IMR-90 (cell line): Measurements from ENCODE around the gene PRKCB.

Experiments used
- CEBPB ChIP-seq: IDR thresholded peaks from 2 replicates; pipeline ENCODE4 v1.6.1; 2012; ENCODE audit warnings: low read depth, low read length, improper control_type of control experiment
- CHD1 ChIP-seq: IDR thresholded peaks from 2 replicates; pipeline ENCODE4 v1.6.1; 2012; ENCODE audit warnings: low read depth, low read length, improper control_type of control experiment
- MAFK ChIP-seq: IDR thresholded peaks from 2 replicates; pipeline ENCODE4 v1.6.1; 2012; ENCODE audit warnings: low read depth, low read length, improper control_type of control experiment
- MXI1 ChIP-seq: IDR thresholded peaks from 2 replicates; pipeline ENCODE4 v1.6.1; 2012; ENCODE audit warnings: low read depth, mild to moderate bottlenecking, low read length, moderate library complexity, borderline replicate concordance
- POLR2A ChIP-seq: IDR thresholded peaks from 2 replicates; pipeline ENCODE4 v1.6.1; 2012; ENCODE audit warnings: mild to moderate bottlenecking, low read depth, low read length
- RAD21 ChIP-seq: IDR thresholded peaks from 2 replicates; pipeline ENCODE4 v1.6.1; 2012; ENCODE audit warnings: low read length, improper control_type of control experiment
- TF ChIP-seq, protein P1 (sequence below): conservative IDR thresholded peaks from 2 replicates; pipeline ENCODE4 v1.5.1; 2012; ENCODE audit warnings: mild to moderate bottlenecking, low read depth, low read length, improper control_type of control experiment
- TF ChIP-seq, protein P2 (sequence below): fragments of 150-350 bp; IDR thresholded peaks from 2 replicates; pipeline ENCODE4 v1.6.1; 2016; ENCODE audit warnings: low read depth, mild to moderate bottlenecking, low read length, moderate library complexity, borderline replicate concordance
- TF ChIP-seq, protein P3 (sequence below): fragments of 150-350 bp; IDR thresholded peaks from 2 replicates; pipeline ENCODE4 v1.6.1; 2017; ENCODE audit warnings: mild to moderate bottlenecking, antibody characterized with exemption, low read length, low read depth

DNA sequence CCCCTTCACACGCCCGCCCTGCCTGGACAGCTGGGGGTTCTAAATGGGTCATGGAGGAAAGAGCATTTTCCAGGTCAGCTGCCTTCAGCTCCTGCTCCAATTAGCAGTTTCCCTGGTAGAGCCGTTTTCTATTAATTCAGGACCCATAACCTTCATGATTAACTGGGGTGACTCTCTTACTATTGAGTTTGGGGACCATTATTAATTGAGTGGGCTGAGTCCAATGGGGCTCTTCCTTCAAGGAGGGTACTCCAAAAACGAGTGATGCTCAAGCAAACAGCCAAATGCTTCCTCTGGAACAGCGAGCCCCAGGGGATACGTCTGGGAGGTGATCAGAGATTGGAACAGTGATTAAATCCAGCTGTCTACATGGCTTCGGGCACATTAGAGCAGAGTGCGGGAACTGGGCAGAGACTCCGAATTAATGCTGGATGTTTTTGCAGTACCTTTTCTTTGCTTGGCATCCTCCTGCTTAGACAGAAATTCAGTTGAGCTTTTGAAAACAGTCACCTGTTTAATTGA, 352.3 kb downstream of the PRKCB start:
- TF ChIP-seq, protein P1, sequence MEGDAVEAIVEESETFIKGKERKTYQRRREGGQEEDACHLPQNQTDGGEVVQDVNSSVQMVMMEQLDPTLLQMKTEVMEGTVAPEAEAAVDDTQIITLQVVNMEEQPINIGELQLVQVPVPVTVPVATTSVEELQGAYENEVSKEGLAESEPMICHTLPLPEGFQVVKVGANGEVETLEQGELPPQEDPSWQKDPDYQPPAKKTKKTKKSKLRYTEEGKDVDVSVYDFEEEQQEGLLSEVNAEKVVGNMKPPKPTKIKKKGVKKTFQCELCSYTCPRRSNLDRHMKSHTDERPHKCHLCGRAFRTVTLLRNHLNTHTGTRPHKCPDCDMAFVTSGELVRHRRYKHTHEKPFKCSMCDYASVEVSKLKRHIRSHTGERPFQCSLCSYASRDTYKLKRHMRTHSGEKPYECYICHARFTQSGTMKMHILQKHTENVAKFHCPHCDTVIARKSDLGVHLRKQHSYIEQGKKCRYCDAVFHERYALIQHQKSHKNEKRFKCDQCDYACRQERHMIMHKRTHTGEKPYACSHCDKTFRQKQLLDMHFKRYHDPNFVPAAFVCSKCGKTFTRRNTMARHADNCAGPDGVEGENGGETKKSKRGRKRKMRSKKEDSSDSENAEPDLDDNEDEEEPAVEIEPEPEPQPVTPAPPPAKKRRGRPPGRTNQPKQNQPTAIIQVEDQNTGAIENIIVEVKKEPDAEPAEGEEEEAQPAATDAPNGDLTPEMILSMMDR = no peak
- TF ChIP-seq RAD21 (no peak), POLR2A (no peak), MAFK (no peak), CHD1 (no peak), CEBPB (no peak), MXI1 (no peak)
- TF ChIP-seq, protein P2, sequence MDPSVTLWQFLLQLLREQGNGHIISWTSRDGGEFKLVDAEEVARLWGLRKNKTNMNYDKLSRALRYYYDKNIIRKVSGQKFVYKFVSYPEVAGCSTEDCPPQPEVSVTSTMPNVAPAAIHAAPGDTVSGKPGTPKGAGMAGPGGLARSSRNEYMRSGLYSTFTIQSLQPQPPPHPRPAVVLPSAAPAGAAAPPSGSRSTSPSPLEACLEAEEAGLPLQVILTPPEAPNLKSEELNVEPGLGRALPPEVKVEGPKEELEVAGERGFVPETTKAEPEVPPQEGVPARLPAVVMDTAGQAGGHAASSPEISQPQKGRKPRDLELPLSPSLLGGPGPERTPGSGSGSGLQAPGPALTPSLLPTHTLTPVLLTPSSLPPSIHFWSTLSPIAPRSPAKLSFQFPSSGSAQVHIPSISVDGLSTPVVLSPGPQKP = no peak
- TF ChIP-seq, protein P3, sequence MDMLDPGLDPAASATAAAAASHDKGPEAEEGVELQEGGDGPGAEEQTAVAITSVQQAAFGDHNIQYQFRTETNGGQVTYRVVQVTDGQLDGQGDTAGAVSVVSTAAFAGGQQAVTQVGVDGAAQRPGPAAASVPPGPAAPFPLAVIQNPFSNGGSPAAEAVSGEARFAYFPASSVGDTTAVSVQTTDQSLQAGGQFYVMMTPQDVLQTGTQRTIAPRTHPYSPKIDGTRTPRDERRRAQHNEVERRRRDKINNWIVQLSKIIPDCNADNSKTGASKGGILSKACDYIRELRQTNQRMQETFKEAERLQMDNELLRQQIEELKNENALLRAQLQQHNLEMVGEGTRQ = no peak
